Measurements from ENCODE around the gene KDF1.

DNA sequence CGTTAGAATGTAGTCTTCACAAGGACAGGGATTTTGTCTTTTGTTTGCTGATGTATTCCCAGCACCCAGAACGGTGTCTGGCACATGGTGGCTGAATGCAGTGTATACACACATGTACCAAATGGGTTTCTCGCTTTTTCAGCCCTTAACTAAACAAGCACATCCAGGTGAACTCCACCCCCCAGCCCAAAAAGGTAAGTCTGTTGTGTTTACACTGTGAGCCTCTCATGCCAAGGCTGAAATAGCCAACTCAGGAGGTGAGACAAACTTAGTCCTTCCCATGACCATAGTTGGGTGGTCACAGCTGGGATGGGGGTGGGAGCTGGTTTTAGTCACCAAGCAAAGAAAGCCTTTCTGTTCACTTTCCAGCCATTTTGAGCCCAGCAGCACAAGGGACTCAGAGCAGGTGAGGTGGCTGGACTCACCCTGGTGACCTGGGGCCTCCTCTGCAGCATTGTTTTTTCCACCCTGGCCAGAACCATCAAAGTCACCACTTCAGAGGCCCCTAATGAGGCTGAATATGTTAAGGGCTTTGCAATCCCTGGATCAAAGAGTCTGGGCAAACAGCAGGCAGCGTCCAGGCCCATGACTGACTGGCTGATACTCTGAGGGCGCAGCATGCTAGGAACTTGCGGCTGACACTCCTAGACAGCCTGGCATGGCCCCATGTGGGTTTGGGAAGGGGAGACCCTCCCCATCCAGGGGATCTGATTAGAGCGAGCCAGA, 43.6 kb upstream of the KDF1 start:
- TF ChIP-seq, protein P1, sequence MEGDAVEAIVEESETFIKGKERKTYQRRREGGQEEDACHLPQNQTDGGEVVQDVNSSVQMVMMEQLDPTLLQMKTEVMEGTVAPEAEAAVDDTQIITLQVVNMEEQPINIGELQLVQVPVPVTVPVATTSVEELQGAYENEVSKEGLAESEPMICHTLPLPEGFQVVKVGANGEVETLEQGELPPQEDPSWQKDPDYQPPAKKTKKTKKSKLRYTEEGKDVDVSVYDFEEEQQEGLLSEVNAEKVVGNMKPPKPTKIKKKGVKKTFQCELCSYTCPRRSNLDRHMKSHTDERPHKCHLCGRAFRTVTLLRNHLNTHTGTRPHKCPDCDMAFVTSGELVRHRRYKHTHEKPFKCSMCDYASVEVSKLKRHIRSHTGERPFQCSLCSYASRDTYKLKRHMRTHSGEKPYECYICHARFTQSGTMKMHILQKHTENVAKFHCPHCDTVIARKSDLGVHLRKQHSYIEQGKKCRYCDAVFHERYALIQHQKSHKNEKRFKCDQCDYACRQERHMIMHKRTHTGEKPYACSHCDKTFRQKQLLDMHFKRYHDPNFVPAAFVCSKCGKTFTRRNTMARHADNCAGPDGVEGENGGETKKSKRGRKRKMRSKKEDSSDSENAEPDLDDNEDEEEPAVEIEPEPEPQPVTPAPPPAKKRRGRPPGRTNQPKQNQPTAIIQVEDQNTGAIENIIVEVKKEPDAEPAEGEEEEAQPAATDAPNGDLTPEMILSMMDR (IDR thresholded peaks at IDR 0.05): no peak
- TF ChIP-seq POLR2A (IDR thresholded peaks at IDR 0.05) (no peak), EP300 (IDR thresholded peaks at IDR 0.05) (no peak)

Data from stomach (tissue), 4 donors.